ENCODE data around the gene TESPA1.
A peak's percentile ranks its signal among the peaks of the same experiment; 100 is the strongest.

TESPA1 gene, protein sequence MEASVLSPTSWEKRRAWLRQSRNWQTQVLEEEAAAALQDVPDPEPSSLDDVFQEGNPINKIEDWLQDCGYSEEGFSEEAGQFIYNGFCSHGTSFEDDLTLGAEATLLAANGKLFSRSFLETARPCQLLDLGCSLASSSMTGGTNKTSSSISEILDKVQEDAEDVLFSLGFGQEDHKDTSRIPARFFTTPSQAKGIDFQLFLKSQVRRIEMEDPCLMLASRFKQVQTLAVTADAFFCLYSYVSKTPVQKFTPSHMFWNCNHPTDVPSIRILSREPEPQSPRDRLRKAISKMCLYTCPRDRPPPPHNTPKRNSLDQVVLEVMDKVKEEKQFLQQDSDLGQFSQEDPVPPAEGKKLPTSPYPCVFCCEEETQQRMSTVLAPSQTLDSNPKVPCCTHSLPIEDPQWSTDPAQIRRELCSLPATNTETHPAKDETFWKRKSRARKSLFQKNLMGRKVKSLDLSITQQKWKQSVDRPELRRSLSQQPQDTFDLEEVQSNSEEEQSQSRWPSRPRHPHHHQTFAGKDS

DNA sequence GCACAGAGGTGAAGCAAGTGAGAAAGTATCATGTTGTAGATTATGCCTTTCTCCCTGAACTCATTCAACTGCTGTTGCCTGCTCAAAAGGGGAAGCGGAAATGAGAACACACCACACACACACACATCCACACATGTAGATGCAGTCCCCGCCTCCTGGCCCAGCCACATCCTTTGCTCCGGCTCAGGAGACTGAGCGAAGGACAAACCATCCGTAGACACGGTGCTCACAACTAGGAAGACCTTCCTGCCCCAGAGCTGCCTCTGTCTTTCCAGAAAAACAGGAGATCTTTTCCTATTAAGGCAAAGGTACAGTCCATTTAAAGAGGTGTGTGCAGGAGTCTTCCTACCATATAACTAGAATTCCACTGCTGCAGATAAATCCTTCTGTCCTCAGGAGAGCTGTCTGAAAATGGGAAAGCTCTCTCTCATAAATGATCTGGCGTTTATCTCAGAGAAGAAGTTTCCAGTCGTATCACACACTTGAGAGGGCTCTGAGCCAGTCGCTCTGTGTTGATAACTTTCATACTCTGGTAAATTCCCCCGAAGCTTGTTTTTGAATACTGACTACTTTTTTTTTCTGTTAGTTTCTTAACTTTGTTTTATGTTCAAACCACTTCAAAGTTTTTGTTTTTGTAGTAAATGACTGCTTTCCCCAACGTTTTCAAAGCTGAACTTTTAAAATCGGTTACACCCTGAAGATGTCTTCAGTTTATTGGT, at the start of gene TESPA1:
TSS of gene TESPA1 (minus strand) at position 105 of the 719 bp plus-strand sequence. CDS start 10,200 bp downstream, outside the sequence.
- peak in 4 of 56 donors; percentile 2 to 17 (median 14) for DNase-seq

DNA sequence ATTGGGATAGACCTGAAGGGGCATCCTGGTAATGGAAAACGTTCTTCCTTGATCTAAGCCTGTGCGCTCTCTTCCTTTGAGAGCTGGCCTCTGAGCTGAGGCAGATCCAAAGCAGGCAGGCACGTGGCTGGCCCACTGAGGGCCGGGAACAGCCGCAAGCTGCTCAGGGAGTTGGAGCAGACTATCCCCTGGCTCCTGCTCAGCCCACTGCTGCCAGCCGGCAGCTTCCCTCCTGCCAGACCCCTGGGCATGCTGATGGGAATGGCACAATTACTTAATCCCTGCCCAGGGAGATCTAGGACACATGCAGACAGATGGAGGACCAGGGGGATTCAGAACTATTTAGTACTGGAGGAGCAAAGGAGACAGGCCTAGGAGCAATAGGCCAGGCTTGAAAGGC, 49.7 kb upstream of the TESPA1 start:
- peak in 20 of 56 donors; percentile 2 to 61 (median 31) for DNase-seq

DNA sequence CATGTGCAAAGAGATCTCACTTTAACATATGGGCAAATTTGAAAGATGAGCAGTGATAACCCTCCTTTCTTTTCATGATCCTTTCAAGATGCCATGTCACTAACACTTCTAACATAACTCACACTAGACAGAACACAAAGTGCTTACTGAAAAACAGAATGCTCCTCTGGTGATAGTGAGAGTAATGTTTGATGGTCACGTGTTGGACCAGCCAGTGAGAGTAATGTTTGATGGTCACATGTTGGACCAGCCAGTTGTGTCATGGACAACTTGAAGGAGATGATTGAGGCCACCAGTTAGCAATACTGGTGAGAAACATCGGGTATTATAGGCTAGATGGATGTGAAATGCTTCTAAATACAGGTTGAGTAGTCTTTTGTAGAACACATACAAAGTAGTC, 40.9 kb upstream of the TESPA1 start:
- DNase-seq, result no peak

DNA sequence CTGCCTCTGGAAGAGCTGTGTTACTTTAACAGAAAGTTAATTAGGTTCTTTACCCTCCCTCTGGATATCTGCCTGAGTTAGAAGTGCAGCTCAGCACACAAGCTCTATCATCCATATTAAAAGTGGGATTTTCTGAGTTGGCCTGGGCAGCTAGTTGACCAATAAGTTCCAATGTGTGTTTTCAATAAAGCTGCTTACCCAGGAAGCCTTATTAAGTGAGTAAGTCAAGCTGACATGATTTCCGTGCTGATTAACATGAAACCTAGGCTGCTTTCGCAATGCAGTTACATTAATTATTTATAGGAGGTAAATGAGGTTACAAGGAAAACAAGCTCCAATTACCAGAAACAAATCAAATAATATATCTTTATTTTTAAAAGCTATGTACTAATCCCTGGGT, 40.0 kb upstream of the TESPA1 start:
- DNase-seq, result no peak

DNA sequence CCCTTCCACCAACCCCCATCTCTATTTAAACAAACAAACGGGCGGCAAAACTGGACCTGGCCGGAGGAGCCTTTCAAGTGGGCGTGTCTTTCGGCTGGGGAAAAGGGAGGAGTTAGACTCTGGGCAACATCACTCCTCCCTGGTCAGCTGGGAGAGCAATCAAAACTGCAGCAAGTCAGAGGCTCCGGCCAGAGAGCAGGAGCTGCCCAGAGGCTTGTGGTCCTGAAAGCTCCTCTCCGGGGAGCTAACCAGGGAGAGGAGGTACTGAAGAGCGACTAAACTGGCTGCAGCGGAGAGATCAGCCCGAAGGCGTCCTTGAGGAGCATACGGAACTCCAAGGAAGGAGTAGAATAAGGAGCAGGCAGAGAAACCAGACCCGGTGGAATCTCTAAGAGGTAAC, 35.2 kb upstream of the TESPA1 start, which contains the start of gene NEUROD4:
TSS of gene NEUROD4 (plus strand) at position 191 of the 400 bp plus-strand sequence. CDS start 6,466 bp downstream, outside the sequence.
- peak in 12 of 56 donors; percentile 1 to 32 (median 6) for DNase-seq

DNA sequence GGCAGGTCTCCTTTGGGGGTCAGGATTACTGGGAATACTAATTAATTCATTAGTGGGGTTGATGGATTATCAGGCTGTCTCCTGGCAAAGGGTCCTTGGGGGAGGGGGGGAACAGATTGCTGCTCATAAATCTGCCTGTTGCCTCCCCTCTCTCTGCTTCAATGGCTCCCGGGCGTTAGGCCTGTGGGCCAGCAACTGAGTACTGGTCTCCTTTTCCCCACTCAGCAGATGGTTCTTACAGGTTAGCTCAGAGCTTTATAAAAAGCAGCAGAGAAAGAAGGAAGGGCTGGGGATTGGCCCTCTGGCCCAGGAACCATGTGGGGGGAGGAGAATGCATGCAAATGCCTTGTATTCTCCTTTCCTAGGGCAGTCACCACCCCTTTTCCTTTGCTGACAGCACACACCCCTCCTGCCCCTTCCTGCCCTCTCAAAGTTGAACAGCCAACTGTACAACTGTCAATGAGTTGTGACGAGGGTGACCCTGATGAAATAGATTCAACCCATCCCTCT, 32.9 kb upstream of the TESPA1 start:
- DNase-seq, result no peak

DNA sequence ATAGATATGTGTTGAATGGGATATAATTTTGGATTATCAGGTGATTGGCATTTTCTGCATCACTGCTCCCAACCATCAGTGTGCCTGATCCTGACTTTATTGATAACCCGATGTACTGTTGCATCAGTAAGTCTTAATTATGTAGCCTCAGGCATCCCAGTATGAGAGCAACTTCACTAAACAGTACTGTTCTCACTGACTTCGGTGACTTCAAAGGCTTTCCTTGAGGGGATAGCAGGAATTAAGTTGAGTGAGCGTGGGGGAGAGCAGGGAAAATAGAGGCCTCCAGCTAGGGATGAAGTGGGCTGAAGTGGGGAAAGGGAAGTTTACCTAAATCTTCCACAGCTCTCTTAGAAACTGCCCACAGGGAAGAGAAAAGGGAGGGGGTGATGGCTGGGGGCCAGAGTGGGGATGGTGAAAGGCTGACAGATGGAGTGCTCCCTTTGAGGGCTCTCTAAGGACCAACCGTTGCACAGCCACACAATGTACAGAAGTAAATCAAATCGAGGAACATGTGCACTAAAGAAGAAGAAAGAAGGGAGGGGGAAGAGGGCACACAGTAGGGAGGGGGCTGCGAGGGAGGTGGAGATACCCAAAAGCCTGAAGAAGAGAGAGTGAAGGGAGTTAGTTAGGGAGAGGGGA, 24.5 kb upstream of the TESPA1 start:
- no peak for DNase-seq

DNA sequence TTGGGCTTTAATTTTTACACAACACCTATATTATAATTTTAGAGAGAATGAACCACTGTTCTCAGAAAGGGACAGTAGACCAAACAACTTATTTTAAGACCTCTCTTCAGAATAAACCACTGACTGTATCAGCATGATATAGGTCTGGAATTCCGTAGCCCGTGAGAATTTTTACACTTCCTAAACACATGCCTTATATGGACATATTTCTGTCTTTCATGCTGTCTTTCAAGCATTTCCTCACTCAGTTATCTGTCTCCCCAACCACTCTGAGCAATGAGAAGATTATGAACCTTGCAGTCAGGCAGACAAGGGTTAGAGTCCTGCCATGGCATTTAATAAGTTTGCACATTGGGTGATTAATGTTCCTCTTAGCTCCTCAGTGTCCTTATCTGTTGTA, 17.8 kb upstream of the TESPA1 start:
- no peak for DNase-seq

DNA sequence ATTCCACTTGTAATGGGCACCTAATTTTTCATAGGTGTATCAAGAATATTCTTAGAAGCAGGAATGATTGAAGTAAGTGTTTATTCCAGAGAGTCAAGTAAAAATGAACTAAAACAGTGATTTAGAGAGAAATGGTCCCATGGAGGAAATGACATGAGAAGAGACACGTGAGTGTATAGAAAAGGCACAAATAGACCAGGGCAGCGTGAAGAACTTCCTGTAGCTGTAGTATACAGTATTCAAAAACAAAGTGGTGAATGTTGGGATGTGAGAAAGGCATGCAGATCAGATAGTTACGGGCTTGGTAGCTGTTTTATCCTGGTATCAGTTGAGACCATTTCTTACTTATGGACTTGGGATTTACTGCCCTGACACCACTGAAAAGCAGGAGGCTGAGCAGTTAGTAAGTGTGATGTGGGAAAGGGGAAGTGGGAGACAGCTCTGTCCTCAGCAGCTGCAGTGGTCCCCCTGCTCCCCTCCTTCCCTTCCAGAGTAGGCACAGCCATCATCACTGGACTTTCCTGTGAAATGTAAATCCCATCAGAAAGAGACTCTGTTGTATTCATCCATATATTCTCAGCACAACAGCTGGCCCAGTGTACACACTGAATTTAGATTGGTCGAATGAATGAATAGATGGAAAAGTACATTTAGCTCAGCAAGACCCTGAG, 16.8 kb upstream of the TESPA1 start:
- DNase-seq, result no peak

DNA sequence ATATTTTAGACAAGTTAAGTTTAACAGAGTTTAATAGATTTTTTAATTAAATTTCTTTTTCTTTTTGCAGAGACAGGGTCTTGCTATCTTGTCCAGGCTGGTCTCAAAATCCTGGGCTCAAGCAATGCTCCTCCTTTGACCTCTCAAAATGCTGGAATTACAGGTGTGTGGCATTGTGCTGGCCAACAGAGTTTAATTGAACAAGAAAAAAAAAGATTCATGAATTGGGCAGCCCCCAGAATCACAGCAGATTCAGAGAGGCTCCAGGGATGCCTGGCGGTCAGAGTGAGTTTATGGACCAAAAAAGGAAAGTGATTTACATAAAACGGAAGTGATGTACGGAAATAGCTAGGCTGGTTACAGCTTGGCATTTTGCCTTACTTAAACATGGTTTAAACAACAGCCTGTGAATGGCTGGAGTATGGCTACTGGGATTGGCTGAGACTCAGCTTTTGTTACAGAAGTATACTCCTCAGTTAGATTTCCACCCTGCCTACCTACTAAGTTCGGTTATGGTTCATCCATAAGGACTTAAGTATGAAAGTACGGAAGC, 14.5 kb upstream of the TESPA1 start:
- DNase-seq, result no peak

DNA sequence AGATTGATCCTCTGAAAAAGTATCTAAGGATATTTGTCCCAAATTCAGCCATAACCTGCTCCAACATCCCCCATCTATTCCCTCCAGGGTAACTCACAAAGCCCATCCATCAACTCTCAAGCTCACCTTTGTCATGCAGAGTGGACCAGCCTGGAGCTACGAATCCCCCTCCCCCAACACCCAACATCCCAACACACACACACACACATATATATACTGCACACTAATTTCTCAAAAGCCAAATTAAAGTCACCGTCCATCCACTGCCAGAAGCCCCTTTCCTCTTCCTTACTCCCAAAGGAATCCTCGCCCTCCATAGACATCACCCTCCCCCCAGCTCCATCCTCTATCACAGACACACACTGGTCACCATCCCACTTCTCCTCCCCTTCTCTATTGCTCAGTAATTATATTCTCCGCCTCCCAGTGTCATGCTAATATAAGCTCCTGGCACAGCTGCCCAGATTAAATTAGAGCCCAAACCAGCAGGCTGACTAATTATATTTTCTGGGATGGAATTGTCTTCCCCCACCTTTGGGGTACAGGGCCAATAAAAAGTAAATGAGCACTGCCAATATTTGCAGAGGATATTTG, 13.5 kb upstream of the TESPA1 start:
- DNase-seq, result no peak

DNA sequence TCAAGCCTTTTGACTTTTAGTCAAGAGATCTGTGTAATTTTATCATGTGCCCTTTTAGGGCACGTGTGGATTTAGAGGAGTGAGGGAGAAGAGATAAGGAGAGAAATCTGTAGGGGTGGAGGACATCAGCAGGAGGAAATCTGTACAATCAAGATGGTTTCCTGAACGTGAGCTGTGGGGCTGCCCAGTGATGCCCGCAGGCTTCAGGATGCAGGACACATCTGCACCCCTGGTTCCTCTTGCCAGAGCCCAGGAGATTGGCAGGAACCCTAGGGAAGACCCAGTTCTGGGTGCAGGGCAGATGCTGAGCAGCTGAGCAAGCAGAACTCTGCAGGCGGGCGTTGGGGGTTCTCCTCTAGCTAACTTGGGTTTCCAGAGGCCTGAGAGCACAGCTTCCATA, 11.6 kb upstream of the TESPA1 start:
- DNase-seq, result no peak

DNA sequence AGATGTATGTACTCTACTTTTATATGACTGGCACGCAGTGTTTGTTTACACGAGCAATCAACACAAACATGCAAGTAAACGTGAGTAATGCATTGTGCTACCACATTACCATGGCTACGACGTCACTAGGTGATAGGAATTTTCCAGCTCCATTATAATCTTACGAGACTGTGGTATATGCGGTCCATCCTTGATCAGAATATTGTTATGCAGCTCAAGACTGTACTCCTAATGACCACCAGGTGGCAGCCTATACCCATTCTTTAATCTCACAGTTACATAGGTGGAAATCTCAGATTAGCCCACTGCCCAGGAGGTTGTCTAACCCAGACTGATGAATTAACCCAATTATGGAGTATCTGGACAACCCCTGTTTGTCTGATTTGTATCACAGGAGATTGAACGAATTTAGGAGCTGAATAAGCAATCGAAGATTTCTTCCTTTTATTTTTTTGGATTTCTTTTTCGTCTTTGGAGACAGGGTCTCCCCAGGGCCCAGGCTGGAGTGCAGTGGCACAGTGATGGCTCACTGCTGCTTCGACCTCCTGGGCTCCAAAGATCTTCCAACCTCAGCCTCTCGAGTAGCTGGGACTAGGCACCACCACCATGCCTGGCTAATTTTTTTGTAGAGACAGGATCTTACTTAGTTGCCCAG, 8.7 kb upstream of the TESPA1 start:
- peak in 36 of 56 donors; percentile 4 to 81 (median 30) for DNase-seq

DNA sequence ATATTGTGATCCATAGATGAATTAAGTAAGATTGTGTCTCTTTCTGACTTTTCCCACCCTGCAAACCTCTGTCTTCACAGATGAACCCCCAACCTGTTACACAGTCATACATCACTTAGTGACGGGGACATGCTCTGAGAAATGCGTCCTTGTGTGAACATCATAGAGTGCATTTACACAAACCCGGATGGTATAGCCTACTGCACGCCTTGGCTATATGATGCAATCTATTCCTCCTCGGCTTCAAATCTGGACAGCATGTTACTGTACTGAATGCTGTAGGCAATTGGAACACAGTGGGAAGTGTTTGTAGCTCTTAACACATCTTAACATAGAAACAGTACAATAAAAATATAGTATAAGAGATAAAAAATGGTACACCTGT, 7.4 kb upstream of the TESPA1 start:
- no peak for DNase-seq

DNA sequence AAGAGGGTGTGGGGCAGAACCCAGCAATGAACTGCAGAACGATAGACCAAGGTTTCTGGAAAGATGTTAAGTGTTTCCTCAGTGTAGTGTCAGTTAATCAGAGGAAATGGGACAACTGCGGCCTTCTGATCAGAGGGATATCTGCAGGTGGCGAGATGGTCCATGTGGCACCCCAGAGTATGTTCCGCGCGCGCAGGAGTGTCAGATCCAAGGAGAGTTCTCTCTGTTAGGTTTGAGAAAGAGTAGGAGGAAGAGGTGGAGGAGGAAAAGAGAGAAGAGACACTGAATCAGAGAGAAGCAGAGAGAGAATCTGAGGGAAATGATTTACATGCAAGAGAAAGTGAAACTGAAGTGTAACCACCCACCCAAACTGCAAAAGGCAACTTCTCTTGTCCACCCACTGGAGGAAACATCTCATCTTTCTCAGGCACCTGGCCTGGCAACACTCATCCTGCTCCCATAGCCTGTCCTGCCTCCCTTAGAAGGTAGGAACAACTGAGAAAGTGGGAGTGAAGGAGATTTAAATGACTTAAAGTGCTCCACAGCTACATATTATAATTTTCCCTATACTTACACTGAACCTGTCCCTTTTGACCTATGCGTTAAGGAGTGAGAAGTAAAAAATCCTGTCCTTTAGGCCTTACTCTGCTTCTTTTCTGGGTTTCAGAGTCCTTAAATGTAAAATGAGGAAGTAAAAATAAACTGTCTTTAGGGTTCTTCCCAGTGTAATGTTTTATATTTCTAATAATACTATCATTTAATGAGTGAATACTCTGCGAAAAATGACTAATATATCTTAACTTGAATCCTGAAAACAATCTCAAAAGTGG, 6.8 kb upstream of the TESPA1 start:
- no peak for DNase-seq

DNA sequence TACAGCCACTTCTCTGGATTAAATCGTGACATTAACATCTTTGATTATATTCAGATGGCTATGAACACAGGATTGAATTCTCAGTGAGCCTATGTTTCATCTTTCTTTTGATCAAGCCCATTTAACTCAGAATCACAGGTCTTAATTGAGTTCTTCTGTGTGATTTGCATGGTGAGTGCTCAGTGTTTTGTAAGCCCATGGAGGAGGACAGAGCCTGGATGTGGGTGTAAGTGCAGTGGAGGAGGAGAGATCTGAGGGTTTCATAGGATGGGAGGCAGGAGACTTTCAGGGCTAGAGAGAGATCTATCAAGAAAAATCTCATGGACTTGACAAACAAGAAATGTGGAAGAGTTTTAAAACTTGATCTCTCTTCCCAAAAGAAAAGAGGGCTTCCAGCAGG, 5.3 kb upstream of the TESPA1 start:
- no peak for DNase-seq

DNA sequence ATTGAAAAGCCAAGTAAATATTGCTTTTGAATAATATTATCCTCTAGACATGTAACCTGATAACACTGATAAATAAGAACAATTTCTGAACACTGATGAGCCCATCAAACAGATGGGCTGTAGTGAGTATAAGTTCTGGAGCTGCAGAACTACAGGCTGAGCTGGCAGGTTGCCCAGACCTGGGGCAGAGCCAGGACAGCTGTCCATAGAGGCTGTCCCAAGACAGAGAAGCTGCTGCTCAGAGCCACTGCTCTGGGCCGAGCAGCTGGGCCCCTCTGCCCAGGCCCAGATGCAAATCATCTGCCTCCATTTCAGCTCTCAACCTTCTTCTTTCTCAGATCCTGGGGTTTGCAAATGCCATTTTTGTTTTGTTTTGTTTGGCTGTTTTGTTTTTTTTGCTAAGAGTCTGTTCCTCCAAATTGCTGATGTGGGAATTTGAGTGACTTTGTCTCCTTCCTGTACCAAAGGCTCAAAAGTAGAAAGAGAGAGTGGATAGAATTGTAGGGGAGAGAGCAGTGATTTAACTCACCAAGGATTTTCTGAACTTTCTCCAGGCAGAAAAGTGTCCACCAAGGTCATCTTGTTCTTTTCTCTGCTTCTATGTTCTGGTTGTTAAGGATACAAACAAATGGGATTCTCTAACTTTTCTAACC, 4.0 kb upstream of the TESPA1 start:
- peak in 53 of 56 donors; percentile 15 to 93 (median 74) for DNase-seq

DNA sequence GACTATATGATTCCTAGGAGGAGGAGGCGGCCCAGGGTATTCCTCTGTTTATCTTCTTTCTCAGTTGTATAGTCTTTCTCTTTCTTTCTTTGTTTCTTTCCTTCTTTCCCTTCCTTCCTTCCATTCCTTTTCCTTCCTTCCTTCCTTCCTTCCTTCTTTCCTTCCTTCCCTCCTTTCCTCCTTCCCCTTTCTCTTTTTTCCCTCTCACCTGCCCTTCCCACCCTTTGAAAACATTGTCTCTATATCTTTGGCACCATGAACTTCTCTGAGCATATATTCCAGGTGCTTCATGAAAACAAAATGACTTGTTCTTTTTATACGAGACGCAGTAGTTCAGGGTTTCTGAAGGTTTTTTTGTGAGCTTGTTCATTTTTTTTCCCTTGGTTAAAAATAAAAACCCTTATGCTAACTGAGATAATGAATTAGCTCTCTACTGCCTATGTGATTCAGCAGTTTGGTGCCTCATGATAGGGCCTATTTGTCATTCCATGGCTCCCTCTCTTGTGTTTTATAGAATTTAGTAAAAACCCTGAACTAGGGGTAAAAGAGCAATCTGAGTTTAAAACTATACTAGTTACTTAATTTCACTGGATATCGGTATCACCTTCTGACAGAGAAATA, 3.2 kb upstream of the TESPA1 start:
- no peak for DNase-seq

All from nucleus accumbens (tissue), 56 donors.